GM19324 (cell line): ENCODE results near the gene GBX1.

Source experiments
- ATAC-seq: cut with Tn5 transposase; IDR thresholded peaks from one replicate; pipeline ENCODE4 v1.9.1; 2021; ENCODE audit warnings: mild to moderate bottlenecking, moderate library complexity; ENCODE audit not compliant: unreplicated experiment, low FRiP score

The GBX1 gene

DNA sequence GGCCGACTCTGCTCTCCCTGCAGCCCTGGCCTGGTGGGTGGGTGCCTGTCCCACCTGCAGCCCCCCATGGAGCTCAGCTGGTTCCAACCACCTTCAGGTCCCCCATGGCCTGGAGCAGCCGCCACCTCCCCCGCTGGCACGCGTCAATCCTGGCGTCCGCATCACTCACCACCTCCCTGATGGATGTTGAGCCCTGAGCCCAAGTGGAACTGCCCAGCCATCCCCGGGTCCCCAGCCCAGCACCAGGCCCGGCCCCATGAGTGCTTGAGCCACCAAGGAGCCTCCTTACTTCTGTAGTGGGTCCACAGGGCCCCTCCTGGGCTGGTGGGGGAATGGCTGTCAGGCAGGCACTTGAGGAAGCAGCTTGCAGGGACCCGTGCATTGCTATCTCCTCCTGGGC is 66.6 kb downstream of the GBX1 start:
- no peak for ATAC-seq

DNA sequence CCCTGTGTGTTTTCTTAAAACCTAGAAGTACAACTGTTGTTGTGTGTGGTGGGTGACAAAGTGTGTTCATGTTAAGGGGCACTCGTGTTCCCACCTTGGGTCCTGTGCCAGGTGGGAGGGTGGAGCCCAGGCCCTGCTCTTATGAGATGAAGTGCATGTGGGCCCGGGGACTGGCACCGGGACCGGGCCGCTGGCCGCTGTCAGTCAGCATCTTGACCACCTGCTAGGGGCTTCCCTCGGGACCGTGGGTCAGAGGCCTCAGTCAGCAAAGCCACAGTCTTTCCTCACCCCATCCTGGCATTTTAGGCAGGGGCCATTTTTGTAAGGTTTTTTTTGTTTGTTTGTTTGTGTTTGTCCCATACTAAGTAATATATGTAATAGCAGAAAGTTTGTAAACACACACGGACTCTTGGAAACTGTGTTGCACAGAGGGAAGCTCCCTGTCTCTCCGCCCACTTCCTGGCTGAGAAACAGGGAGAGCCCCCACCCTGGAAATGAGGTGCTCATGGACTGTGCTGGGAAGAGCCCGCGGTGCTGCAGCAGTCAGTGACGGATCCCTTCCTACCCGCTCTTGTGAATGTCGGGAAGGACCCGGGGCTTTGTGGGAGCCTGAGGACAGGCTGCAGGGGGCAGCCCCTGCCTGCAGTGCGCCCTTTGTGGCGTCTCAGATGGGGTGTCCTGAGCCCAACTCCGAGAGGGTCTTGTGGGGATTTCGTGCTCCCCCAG is 67.8 kb downstream of the GBX1 start:
- ATAC-seq: no peak
